WERI-Rb-1 (cell line): ENCODE measurements around the gene NUDT11.

Experiments
- DNase-seq: peaks from one replicate; pipeline ENCODE4 v3.0.0-alpha.2; 2020
- H3K27ac ChIP-seq: fragments of 250-450 bp; sonication (Bioruptor Pico); 2 replicates; pipeline ENCODE4 v1.5.1; 2020; ENCODE audit warnings: mild to moderate bottlenecking, moderate library complexity
- H3K27me3 ChIP-seq: fragments of 250-450 bp; sonication (Bioruptor Pico); 2 replicates; pipeline ENCODE4 v1.5.1; 2021; ENCODE audit warnings: mild to moderate bottlenecking, low read depth, moderate library complexity; ENCODE audit not compliant: insufficient read depth, severe bottlenecking
- H3K36me3 ChIP-seq: fragments of 250-450 bp; sonication (Bioruptor Pico); 2 replicates; pipeline ENCODE4 v1.5.1; 2020; ENCODE audit warnings: mild to moderate bottlenecking, moderate library complexity
- H3K4me3 ChIP-seq: 2 replicates; pipeline ENCODE4 v1.5.1; 2011; ENCODE audit warnings: low read depth, mild to moderate bottlenecking, control low read depth, low read length
- H3K9me3 ChIP-seq: fragments of 250-450 bp; sonication (Bioruptor Pico); 2 replicates; pipeline ENCODE4 v1.5.1; 2021; ENCODE audit warnings: mild to moderate bottlenecking, moderate library complexity; ENCODE audit not compliant: severe bottlenecking
- TF ChIP-seq, protein P1 (sequence below): IDR thresholded peaks from 2 replicates; pipeline ENCODE4 v1.5.1; 2011; ENCODE audit warnings: low read depth, mild to moderate bottlenecking, control low read depth, inconsistent platforms, low read length

NUDT11 gene

DNA sequence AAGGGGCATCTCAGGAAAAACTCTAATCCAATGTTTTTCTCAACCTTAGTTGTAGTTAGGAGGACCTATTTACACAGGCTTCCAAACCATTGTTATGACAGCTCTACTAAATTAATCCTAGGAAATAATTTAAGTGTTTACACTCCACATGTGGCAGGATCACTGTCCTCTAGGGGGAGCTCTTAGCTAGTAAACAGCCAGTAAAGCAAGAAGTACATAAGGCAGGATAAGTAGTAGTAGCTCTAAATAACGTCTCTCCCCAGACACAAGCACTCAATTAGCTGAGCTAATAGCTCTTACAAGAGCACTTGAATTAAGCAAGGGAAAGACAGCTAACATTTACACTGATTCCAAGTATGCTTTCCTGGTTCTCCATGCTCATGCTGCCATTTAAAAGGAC lies 37.3 kb downstream of the NUDT11 start:
- Histone ChIP-seq H3K27me3 (peaks cover 30% of the 10 kb centered on the region), H3K27ac (no peak overlapping the region), H3K36me3 (no peaks in the 10 kb centered on the region), H3K4me3 (no peak overlapping the region), H3K9me3 (no peaks in the 10 kb centered on the region)
- peak; percentile 11 for DNase-seq
- TF ChIP-seq, protein P1, sequence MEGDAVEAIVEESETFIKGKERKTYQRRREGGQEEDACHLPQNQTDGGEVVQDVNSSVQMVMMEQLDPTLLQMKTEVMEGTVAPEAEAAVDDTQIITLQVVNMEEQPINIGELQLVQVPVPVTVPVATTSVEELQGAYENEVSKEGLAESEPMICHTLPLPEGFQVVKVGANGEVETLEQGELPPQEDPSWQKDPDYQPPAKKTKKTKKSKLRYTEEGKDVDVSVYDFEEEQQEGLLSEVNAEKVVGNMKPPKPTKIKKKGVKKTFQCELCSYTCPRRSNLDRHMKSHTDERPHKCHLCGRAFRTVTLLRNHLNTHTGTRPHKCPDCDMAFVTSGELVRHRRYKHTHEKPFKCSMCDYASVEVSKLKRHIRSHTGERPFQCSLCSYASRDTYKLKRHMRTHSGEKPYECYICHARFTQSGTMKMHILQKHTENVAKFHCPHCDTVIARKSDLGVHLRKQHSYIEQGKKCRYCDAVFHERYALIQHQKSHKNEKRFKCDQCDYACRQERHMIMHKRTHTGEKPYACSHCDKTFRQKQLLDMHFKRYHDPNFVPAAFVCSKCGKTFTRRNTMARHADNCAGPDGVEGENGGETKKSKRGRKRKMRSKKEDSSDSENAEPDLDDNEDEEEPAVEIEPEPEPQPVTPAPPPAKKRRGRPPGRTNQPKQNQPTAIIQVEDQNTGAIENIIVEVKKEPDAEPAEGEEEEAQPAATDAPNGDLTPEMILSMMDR: 0 out of 2 replicates have a peak, but pooled peaks have one; percentile 17

DNA sequence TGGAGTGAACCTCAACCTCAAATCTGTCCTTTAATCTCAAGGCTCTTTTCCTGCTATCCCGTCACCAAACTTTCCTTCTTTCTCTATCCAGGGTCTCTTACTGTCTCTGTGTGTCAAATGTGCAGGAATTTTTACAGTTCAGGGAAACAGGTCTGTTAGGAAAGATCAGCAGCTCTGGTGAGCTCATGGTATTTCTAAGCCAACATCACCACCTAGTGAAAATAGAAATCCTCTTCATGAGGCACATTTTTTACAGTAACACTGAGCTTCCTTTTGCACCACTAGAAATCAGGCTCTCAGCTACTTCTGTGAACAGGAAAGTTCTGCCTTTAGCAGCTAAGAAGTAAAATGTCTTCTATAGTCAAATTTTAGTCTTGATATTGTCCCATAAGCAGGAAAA lies 39.6 kb downstream of the NUDT11 start:
- Histone ChIP-seq H3K36me3 (no peaks in the 10 kb centered on the region), H3K27me3 (peaks cover 29% of the 10 kb centered on the region), H3K4me3 (no peak overlapping the region), H3K9me3 (no peaks in the 10 kb centered on the region), H3K27ac (no peak overlapping the region)
- TF ChIP-seq, protein P1: no peak
- DNase-seq: no peak

DNA sequence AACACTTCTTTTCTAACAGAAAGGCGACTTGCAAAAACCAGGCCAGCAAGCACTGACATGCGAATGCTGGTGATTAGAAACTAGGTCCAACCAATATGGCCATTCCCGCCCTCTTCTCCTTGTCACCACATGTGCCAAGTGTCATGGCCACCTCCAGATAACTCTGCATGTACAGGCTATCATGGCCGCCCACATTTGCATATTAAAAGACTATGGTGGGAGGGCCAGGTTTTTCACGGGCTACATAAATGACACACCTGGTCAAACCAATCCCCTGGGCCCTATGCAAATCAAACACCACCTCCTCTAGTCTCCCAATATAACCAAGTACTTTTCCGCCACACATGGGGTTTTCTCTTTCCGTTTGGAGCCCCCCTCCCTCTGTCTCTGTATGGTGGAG lies 40.1 kb downstream of the NUDT11 start:
- DNase-seq: no peak
- TF ChIP-seq, protein P1: no peak
- no peaks in the 10 kb centered on the region for H3K9me3 ChIP-seq
- no peaks in the 10 kb centered on the region for H3K36me3 ChIP-seq
- H3K27ac ChIP-seq: no peak overlapping the region
- no peak overlapping the region for H3K4me3 ChIP-seq
- peaks cover 29% of the 10 kb centered on the region for H3K27me3 ChIP-seq

DNA sequence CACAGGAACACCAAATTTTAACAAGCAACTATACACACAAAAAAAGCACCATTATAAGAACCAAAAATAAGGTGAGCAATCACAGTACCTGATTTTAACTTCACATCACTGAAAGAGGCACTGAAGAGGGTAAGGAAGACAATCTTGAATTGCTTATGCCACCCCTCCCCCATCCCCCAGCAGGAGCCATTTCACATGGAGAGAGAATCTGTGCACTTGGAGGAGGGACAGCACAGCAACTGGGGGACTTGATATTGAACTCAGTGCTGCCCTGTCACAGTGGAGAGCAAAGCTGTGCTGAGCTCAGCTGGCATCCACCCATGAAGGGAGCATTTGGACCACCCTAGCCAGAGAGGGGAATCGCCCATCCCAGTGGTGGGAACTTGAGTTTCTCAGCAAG lies 56.0 kb downstream of the NUDT11 start:
- no peak for DNase-seq
- Histone ChIP-seq H3K27me3 (peaks cover 3% of the 10 kb centered on the region), H3K36me3 (no peaks in the 10 kb centered on the region), H3K27ac (no peak overlapping the region), H3K9me3 (no peaks in the 10 kb centered on the region), H3K4me3 (no peak overlapping the region)
- TF ChIP-seq, protein P1: no peak
